ENCODE results near the gene MAK. TPM values are rescaled to one million over a fixed set of nuclear protein-coding genes. Genes with fewer than 3 reads are reported as not detected.
"Not testable (repeated sequence)": the region's sequence is repeated elsewhere in the genome, so short reads cannot be mapped to it uniquely, and the experiment has no call there.

MAK gene
- total RNA-seq, 2 donors from 2014 or later = 0.09 to 1.8 TPM

GRCh38 chr6:10862361-10862760 lies 24.0 kb upstream of the MAK start:
- no peak for DNase-seq (ENCODE audit: low spot score)
- Histone ChIP-seq H3K27ac (no peak overlapping the region), H3K27me3 (replicated peaks; ENCODE audit: insufficient read depth) (no peaks in the 10 kb centered on the region), H3K9me3 (no peaks in the 10 kb centered on the region), H3K36me3 (no peaks in the 10 kb centered on the region), H3K4me3 (no peak overlapping the region), H3K4me1 (replicated peaks) (no peaks in the 10 kb centered on the region)
- intact Hi-C loops (cut with DNase I) = no loop called here
- 77% methylated on average over 4 of the region's 4 CpGs for WGBS
- no peak for TF ChIP-seq POLR2A (IDR thresholded peaks at IDR 0.05)
- TF ChIP-seq POLR2AphosphoS5 (IDR thresholded peaks at IDR 0.05) = no peak
- no peak for TF ChIP-seq CTCF (IDR thresholded peaks at IDR 0.05)

- intact Hi-C loops (cut with DNase I) = no loop called here
- Histone ChIP-seq H3K9me3 (no peaks in the 10 kb centered on the region), H3K4me3 (no peak overlapping the region), H3K4me1 (replicated peaks) (no peaks in the 10 kb centered on the region), H3K27ac (no peak overlapping the region), H3K36me3 (no peaks in the 10 kb centered on the region), H3K27me3 (replicated peaks; ENCODE audit: insufficient read depth) (no peaks in the 10 kb centered on the region)
- no peak for TF ChIP-seq POLR2AphosphoS5 (IDR thresholded peaks at IDR 0.05)
- TF ChIP-seq POLR2A (IDR thresholded peaks at IDR 0.05) = no peak
- TF ChIP-seq CTCF (IDR thresholded peaks at IDR 0.05) = no peak
- WGBS = 95% methylated on average over 2 of the region's 2 CpGs
- no peak for DNase-seq (ENCODE audit: low spot score)
These were observed 22.7 kb upstream of the MAK start for GRCh38 chr6:10861086-10861485.

GRCh38 chr6:10857259-10857658 lies 18.9 kb upstream of the MAK start:
- Histone ChIP-seq H3K27ac (no peak overlapping the region), H3K4me1 (replicated peaks) (no peaks in the 10 kb centered on the region), H3K36me3 (no peaks in the 10 kb centered on the region), H3K27me3 (replicated peaks; ENCODE audit: insufficient read depth) (no peaks in the 10 kb centered on the region), H3K4me3 (no peak overlapping the region), H3K9me3 (no peaks in the 10 kb centered on the region)
- DNase-seq (ENCODE audit: low spot score) = no peak
- intact Hi-C loops (cut with DNase I) = no loop called here
- 98% methylated on average over 2 of the region's 2 CpGs for WGBS
- TF ChIP-seq POLR2A (IDR thresholded peaks at IDR 0.05) (no peak), CTCF (IDR thresholded peaks at IDR 0.05) (no peak), POLR2AphosphoS5 (IDR thresholded peaks at IDR 0.05) (no peak)

- Histone ChIP-seq H3K4me3 (no peak overlapping the region), H3K27ac (no peak overlapping the region)
These were observed 16.7 kb upstream of the MAK start for GRCh38 chr6:10854922-10855632.

GRCh38 chr6:10853849-10854300 lies 15.5 kb upstream of the MAK start:
- 81% methylated on average over 6 of the region's 6 CpGs for WGBS
- H3K4me1 ChIP-seq (replicated peaks); intact Hi-C loops (cut with DNase I); DNase-seq (ENCODE audit: low spot score); H3K9me3 ChIP-seq; H3K27ac ChIP-seq; H3K4me3 ChIP-seq; H3K36me3 ChIP-seq; H3K27me3 ChIP-seq (replicated peaks; ENCODE audit: insufficient read depth): not testable (repeated sequence)

More at GRCh38 chr6:10854922-10855632, 16.7 kb upstream of the MAK start:
- H3K36me3 ChIP-seq = no peaks in the 10 kb centered on the region
- no peak for TF ChIP-seq POLR2A (IDR thresholded peaks at IDR 0.05)
- TF ChIP-seq CTCF (IDR thresholded peaks at IDR 0.05) = no peak
- TF ChIP-seq POLR2AphosphoS5 (IDR thresholded peaks at IDR 0.05) = no peak
- H3K27me3 ChIP-seq (replicated peaks; ENCODE audit: insufficient read depth) = no peaks in the 10 kb centered on the region
- H3K9me3 ChIP-seq = no peaks in the 10 kb centered on the region
- no peaks in the 10 kb centered on the region for H3K4me1 ChIP-seq (replicated peaks)
- 86% methylated on average over 7 of the region's 7 CpGs for WGBS
- intact Hi-C loops (cut with DNase I) = no loop called here
- no peak for DNase-seq (ENCODE audit: low spot score)
